ENCODE measurements around the gene IGSF9.
A peak's percentile ranks its signal among the peaks of the same experiment; 100 is the strongest.
"Not testable (repeated sequence)": the region's sequence is repeated elsewhere in the genome, so short reads cannot be mapped to it uniquely, and the experiment has no call there.

The IGSF9 gene

DNA sequence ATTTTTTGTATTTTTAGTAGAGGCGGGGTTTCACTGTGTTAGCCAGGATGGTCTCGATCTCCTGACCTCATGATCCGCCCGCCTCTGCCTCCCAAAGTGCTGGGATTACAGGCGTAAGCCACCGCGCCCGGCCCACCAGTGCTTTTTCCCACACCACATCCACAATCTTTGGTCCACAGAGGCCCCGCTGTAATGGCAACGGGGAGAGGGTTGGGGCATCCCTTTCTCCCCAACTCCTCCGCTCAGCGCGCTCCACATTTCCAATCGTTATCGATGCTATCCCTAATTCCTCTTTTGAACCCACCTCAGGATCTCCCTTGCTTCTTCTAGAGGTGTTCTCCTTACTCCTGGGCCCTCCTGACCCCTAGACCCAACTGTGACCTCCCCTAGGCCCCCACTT lies 45.8 kb downstream of the IGSF9 start:
- DNase-seq (ENCODE audit: low read depth in 2 of 3, low spot score in 2 of 3), result not testable (repeated sequence)

DNA sequence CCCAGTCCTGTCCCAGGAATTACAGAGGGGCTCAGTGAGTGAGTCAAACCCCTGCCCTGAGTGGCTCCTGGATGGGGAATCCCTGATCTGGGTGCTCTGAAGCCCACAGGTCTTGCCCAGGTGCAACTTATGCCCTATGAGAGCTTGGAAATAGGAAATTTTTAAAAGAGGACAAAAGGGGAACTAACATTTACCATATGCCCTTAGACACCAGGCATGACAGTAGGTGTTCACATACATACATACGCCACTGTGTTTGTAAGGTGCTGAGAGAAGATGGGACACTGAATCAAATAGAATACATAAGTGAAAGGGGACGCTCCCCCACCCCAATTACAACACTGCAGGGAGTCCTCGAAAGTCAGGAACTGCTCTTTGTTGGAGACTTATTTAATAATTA lies 46.9 kb downstream of the IGSF9 start:
- DNase-seq (ENCODE audit: low read depth in 2 of 3, low spot score in 2 of 3), result no peak

DNA sequence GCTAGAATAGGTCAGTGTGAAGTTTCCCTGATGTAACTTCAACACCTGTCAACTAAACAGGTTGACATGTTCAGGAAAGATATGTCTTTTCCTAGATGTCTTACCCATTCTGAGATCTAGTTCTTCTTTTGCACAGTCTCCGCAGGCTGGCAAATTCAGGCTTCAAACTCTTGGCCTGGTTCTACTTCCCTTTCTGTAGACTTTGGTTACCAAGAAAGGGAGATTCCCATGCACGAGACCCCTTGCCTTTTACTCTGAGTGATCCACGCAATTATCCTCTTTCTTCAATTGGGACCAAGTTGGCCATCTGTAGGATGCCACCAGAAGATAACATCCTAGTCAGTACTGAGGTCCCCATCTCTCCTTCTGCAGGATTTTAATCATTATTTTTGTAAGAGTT lies 47.5 kb downstream of the IGSF9 start:
- DNase-seq (ENCODE audit: low read depth in 2 of 3, low spot score in 2 of 3), result no peak

DNA sequence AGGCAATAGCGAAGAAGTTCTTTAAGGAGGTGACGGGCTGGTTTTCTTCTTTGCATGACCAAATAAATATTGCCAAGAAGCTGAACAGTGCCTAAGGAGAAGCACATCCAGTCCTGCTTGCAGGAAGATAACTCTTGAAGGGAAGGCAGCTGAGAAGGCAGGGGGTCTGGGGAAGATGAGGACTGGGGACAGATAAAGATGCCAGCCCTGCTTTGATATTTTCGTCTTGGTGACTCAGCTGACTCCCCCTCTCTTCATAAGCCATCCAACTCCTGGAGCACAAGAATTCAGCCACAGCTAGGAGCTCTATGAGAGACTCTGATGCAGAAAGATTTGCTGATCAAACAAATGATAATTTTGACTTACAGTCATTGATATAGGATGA lies 48.9 kb downstream of the IGSF9 start:
- no peak for DNase-seq (ENCODE audit: low read depth in 2 of 3, low spot score in 2 of 3)

DNA sequence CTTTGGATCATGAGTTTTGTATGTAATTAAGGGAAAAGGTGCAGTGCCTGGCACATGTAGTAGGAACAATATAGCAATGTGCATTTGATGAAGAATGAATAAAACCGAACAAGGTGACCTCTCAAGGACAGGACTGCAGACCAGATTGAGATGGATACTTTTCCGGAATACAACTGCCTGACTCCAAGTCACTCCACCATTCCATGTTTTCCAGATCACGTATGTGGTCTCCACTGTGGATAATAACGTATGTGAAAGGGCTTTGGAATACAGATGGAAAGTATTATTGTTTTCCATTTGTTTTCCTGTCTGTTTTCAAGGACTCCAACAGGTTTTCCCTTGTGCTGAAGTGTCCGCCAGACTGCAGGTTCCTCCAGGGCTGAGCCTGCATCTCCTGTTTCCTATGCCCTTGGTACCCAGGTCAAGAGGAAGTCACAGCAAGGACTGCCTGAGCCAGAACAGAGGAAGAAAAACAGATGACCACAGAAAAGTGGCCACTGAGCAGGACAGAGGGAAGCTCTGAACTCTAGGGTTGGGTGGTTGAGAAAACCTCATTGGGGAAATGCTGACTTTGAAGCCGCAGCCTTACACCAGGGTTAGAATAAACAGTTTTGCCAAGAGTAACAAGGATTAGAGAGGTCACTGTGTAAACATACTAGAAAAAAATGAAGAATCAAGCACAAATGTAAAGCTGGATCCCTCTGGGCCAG lies 49.4 kb downstream of the IGSF9 start:
- DNase-seq (ENCODE audit: low read depth in 2 of 3, low spot score in 2 of 3), result no peak

DNA sequence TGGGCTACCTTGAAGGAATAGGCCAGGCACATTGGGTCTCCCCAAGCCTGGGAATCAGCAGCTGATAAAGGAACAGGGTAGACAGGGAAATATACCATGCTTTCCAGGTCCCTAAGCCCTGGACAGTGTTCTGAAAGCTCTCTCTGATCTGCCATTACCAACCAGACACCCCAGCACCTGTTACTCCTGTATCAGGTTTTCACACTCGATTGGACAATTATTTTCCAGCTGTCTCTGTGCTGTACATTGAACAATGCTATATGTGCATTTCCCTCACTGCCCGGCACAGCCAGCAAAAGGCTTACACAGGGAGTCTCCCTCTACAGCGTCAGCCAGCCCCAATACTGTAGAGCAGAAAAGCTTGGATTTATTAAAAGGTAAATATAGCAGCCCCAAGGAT lies 50.1 kb downstream of the IGSF9 start:
- DNase-seq (ENCODE audit: low read depth in 2 of 3, low spot score in 2 of 3), result no peak

DNA sequence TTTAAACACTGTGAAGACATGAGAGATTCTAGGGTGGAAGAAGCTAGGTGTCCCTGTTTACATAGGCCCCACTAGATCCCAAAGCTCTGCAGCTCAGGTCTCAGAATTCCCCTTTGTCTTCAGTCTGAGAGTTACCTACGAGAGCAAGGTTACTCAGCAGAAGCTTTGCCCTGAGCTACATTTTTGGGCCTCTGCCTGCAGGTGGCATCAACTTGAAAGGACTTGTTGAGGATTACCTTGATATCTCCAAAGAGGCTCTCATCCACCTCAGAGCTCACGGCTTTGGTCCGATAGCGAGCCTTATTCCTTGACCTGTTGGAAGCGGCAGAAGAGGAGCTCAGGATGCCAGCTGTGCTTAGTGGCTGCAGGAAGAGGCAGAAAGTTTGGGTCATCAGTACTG lies 52.5 kb downstream of the IGSF9 start:
- DNase-seq (ENCODE audit: low read depth in 2 of 3, low spot score in 2 of 3), result no peak

DNA sequence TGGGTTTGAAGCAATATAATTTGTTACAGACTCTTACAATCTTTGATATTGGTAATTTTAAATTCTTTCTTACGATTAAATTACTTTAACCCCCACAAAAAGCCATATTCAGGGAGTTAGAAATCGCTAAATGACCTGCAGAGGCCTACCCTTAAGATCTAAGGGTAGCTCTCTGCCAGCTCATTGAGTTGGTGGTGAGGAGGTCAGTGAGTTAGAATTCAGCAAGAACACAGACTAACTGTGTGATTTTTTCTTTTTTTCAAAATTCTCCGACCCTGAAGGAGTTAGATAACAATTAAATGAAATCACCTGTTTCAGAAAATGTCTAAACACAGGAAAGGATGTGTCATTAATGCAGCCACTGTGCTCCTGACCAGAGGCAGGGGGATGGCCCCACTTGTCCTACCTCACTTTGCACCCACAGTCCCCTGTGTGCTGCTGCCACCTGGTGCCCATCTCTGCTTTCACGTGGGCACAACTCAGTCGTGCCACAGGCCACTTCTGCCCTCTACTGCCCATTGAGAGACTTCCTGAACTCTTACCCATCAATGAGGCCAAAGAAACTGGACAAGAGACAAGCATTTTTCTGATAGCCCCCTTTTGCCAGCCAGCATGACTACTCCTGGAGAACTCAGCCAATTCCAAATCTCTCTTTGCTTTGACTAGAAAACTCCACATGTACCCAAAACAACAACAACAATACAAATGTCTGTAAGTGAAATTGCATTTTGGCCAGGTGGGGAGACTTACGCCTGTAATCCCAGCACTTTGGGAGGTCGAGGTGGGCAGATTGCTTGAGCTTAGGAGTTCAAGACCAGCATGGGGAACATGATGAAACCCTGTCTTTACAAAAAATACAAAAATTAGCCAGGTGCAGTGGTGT lies 53.9 kb downstream of the IGSF9 start:
- DNase-seq (ENCODE audit: low read depth in 2 of 3, low spot score in 2 of 3), result peak; percentile 48 to 55 (median 52)

DNA sequence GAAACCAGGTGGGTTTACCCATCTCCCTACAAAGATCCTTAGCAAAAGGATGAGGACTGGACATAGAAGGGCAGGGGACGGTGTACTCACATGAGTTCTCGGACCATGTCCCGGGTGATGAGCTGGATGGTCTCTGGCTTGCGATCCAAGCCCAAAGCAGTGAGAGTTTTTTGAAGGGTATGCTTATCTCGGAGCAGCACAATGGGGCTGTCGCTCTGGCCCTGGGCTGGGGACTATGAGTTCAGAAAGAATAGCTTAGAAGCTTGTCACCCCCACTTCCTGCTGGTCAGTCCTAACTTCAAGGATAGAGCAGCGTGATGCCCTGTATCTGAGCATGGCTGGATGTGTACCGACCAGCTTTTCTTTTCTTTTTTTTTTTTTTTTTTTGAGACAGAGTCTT lies 55.0 kb downstream of the IGSF9 start:
- no peak for DNase-seq (ENCODE audit: low read depth in 2 of 3, low spot score in 2 of 3)

DNA sequence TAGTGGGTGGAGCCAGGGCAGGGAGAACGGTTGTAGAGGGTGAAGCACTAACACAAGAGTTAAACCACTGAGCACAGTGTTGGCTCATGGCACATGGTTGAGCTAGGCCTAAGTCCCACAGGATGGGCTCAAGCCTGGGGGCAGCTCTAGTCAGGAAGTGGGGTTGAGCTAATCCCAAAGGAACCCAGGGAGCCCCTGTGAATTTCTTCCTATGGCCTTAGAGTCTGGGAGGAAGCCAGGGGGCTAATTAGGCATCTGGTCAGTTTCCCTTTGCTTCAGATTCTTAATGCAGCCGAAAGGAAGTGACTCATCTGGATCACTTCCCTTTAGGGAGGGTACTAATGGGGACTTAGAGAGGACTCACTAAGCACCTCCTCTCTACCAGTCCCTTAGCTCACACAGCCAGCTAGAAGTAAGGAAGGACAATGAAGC lies 55.6 kb downstream of the IGSF9 start:
- no peak for DNase-seq (ENCODE audit: low read depth in 2 of 3, low spot score in 2 of 3)

DNA sequence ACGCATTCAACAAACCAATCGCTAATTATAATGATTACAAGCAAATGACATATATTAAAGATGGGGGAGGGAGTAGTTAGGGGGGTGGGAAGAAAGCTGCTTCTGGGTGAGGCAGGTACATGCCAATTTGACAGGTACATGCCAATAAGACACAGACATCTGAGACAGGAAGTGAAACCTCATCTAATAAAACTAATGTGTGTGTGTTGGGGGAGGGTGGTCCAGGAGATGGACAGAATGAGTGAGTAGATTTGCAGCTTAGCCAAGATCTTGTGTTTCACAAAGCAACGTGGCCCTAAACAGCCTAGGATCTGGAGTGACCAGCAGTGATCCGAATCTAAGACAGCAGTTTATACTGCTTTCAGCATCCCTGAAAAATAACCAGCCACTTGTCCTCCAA lies 56.2 kb downstream of the IGSF9 start:
- no peak for DNase-seq (ENCODE audit: low read depth in 2 of 3, low spot score in 2 of 3)

DNA sequence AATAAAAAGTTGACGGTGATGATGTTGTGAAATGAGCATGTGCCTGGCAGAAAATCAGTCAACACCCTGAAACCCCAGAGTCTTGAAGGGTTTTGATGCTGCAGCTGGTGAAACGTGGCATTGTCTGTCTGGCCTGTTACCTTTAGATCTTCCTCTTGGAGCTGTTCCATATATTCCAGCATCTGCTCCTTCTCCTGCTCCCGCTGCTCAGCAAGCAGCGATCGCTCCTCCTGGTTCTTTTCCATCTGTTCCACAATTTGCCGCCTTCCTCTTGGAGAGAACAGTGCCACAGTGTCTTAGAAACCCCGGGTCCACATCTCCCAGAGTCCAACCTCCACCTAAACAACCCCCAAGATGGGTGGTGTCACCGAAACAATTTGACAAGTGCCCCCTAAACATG lies 61.1 kb downstream of the IGSF9 start:
- DNase-seq (ENCODE audit: low read depth in 2 of 3, low spot score in 2 of 3), result no peak

DNA sequence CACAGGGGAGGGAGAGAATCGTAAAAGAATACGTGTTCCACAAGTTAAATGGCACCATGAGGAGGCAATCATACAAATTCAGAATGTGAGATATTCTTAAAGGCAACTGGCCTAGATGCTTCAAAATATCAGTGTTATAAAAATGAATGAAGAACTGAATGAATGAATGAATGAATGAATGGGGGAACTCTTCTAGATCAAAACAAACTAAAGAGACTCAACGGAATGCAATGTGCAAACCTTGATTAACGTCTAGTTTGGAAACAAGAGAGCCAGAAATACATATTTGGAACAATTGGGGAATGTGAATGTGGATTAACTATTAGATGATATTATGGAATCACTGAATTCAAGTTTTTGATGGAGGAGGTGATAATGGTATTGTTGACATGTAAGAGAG lies 62.3 kb downstream of the IGSF9 start:
- no peak for DNase-seq (ENCODE audit: low read depth in 2 of 3, low spot score in 2 of 3)

DNA sequence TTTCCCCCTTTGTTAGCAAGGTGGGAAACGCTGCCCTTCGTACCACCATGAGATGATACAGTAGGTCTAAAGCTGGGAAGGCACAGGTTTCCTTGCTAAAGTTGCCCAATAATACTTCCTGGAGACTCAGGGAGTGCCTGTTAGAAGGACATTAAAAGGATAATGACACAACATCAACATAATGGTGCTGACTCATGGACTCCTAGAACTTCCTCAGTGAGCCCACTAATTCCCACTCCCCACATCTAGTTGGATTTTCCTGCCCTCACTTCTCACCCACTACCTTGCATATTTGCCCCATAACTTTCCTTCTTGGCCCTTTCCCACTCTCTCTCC lies 62.9 kb downstream of the IGSF9 start:
- no peak for DNase-seq (ENCODE audit: low read depth in 2 of 3, low spot score in 2 of 3)

DNA sequence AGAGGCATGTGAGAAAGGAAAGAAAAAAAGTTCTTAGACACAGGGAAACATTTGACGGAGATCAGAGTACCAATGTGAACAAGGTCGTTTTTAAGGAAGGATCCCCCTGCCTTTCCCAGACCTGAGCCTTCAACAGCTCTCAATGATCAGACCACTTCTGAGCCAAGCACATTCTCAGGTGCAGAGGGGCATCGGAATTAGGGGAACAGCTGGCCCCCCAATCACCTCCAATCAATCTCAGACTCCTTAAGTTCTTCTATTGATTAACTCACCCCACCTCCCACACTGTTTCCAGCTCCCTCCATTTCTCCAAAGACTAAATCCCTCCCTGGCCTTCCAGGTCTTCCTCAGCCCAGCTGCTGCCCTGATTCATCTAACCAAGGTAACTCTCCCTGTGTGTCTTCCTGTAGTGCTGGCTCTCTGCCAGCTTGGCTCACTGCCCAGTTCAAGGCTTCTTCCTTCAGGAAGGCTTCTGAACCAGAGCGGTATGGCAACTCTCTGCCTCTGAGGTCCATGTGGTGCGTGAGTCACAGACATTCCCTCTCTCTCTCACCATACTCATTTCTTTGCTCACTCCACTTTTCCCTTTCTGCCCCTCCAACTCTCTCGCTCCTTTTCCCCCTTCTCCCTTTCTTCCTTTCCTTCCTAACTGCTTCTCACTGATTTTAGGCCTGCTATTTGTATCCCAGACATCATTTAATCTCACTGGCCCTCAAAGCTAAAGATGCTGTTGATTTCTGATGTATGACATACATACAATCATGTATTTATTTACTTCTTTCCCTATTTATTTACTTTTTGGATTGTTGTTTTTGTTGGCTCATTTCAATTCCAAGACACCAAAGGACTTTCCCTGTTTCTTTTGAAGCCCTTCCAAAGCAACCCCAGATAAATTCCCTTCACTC lies 63.5 kb downstream of the IGSF9 start:
- no peak for DNase-seq (ENCODE audit: low read depth in 2 of 3, low spot score in 2 of 3)

DNA sequence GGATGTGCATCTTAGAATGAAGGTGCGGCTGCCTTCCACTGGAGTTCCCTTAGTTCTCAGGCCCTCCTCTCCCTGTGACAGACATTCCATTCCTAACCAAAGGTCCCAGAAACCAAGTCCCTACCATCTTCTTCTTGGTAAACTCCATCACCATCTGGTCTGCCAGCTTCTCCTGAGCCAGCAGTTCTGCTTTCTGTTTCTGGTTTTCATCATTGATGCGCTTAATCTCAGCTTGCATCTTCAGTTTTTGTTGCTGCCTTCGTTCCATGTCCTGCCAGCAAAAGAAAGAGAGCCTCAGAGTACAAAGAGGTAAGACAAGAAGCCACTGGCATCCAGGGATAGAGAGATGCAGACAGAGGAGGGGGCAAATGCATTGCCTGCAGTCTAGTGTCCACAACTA lies 65.0 kb downstream of the IGSF9 start:
- DNase-seq (ENCODE audit: low read depth in 2 of 3, low spot score in 2 of 3), result no peak

DNA sequence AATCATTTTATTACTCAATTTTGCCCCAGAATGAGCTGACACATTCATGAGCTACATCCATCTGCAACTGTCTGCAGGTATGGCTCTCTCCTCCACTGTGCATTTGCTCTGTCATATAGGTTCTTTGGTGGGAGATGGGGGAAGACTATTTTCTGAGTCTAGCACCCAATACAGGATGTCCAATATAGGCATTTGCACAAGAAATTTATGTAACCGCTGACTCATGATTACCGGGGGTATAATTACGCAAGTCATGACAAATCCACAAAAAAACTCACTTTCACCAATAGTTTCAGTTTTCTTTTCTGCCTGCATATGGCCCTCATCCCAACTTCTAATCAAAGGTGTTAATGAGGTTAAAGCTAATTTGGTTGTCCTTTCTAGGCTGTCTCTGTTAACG lies 65.4 kb downstream of the IGSF9 start:
- no peak for DNase-seq (ENCODE audit: low read depth in 2 of 3, low spot score in 2 of 3)

DNA sequence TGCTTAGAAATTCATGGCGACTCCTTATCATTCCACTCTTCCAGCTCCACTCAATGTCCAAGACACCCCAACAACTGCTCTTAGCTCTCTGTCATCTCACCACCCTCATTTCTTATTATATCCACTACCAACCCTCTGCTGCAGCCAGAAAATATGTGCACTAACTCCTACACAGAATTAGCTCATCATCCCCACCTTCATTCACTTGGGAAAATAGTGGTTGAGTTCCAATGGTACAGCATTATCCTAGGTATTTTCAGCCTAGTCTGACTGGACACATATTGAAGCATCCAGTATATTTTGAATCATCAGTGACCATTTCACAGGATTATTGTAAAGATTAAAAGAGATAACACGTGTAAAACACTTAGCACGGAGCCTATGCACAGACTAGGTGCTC lies 66.3 kb downstream of the IGSF9 start:
- no peak for DNase-seq (ENCODE audit: low read depth in 2 of 3, low spot score in 2 of 3)

DNA sequence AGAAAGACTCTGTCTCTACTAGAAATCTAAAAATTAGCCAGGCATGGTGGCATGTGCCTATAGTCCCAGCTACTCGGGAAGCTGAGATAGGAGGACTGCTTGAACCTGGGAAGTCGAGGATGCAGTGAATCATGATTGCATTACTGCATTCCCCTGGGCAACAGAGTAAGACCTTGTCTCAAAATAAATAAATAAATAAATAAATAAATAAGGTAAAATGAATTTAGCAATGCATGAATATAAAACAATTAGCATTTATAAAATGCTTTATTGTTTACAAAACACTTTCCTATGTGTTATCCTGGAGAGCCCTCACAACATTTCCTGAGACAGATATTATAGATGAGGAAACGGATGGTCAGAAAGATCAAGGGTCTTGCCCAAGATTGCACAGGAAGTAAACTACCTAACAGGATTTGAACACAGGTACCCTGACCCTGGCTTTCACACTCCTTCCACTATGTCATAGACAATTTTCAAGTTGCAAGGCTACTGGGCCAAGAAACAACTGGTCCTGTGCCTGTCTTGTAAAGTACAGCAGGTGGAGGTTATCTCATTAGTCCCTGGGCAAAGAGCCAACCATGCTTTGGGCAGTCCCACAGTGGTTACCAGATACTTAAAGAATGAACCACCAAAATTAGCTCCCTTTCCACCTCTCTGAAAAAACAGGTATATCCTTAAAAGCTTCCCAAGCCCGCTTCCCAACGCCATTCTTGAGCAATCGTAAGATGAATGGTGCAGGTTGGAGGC lies 67.5 kb downstream of the IGSF9 start:
- DNase-seq (ENCODE audit: low read depth in 2 of 3, low spot score in 2 of 3), result no peak
